AG04449 (cell line): ENCODE measurements around the gene TRIM27.

Experiments used
- CTCF ChIA-PET: fragments of 350-600 bp; formaldehyde crosslinking; extraction: SDS; loops from one replicate; lab custom pipeline; 2021; ENCODE audit warnings: antibody characterized with exemption; lab: Yijun Ruan, JAX
- POLR2A ChIA-PET: fragments of 400-600, 350-600 bp; formaldehyde crosslinking; extraction: SDS; loops from one replicate; lab custom pipeline; 2020; ENCODE audit warnings: antibody characterized with exemption, inconsistent platforms; lab: Yijun Ruan, JAX
- DNase-seq: peaks from one replicate; pipeline ENCODE4 v3.0.0-alpha.2; 2010; ENCODE audit warnings: low read depth, low spot score
- H3K4me3 ChIP-seq: 2 replicates; pipeline ENCODE4 v1.5.1; 2011; ENCODE audit warnings: low read depth, mild to moderate bottlenecking, control low read depth, low read length
- CTCF ChIP-seq: IDR thresholded peaks from one replicate; pipeline ENCODE4 v1.5.1; 2011; ENCODE audit warnings: mild to moderate bottlenecking, moderate library complexity, low read length, control low read depth, inconsistent platforms; ENCODE audit not compliant: insufficient read depth; ENCODE audit errors: missing control alignments

TRIM27 gene

GRCh38 chr6:28927846-28928245 is 4.1 kb upstream of the TRIM27 start:
- ChIA-PET CTCF (interaction anchor here (1.2 kb wide), 1 partner anchor 13 kb away, joined by 3 read pairs; no protein-coding TSS in a partner anchor), POLR2A (no interaction called here)

GRCh38 chr6:28922821-28923317 is 916 bp downstream of the TRIM27 start:
- TF ChIP-seq CTCF: no peak
- no peak for DNase-seq
- peak overlapping the region; percentile 98 for H3K4me3 ChIP-seq
- POLR2A ChIA-PET: interaction anchor here (0.7 to 3.3 kb wide), 7 partner anchors 11 to 62 kb away, joined by 3 to 18 read pairs (median 5); no protein-coding TSS in a partner anchor
- CTCF ChIA-PET: interaction anchor here (1.3 to 2.2 kb wide), 7 partner anchors 13 to 94 kb away, joined by 4 to 9 read pairs (median 5); no protein-coding TSS in a partner anchor

More at GRCh38 chr6:28927846-28928245, 4.1 kb upstream of the TRIM27 start:
- TF ChIP-seq CTCF: no peak
- no peak overlapping the region for H3K4me3 ChIP-seq
- DNase-seq: no peak

- CTCF ChIA-PET: interaction anchor here (0.8 to 2.2 kb wide), 9 partner anchors 12 to 99 kb away, joined by 3 to 9 read pairs (median 5); no protein-coding TSS in a partner anchor
- TF ChIP-seq CTCF: no peak
- POLR2A ChIA-PET: interaction anchor here (0.7 to 3.3 kb wide), 5 partner anchors 11 to 63 kb away, joined by 3 to 18 read pairs (median 10); no protein-coding TSS in a partner anchor
- no peak for DNase-seq
- H3K4me3 ChIP-seq: peak overlapping the region; percentile 98
Observed at GRCh38 chr6:28922004-28922820, 1.6 kb downstream of the TRIM27 start.

GRCh38 chr6:28920281-28920680 is 3.5 kb downstream of the TRIM27 start:
- no peak for DNase-seq
- ChIA-PET POLR2A (no interaction called here), CTCF (no interaction called here)
- TF ChIP-seq CTCF: no peak
- no peak overlapping the region for H3K4me3 ChIP-seq

GRCh38 chr6:28914941-28915340 is 8.8 kb downstream of the TRIM27 start:
- ChIA-PET POLR2A (interaction anchor here (1.4 kb wide), 1 partner anchor 9 kb away, joined by 4 read pairs; the partner anchor contains the start of gene TRIM27), CTCF (no interaction called here)
- DNase-seq: no peak
- H3K4me3 ChIP-seq: no peak overlapping the region
- TF ChIP-seq CTCF: no peak
